GM12801 (cell line): ENCODE measurements around the gene PPCDC.

ENCODE experiments used
- TF ChIP-seq, protein P1 (sequence below): IDR thresholded peaks from one replicate; pipeline ENCODE4 v1.5.1; 2011; ENCODE audit warnings: control low read depth; ENCODE audit not compliant: insufficient read length; ENCODE audit errors: extremely low read depth

The PPCDC gene

DNA sequence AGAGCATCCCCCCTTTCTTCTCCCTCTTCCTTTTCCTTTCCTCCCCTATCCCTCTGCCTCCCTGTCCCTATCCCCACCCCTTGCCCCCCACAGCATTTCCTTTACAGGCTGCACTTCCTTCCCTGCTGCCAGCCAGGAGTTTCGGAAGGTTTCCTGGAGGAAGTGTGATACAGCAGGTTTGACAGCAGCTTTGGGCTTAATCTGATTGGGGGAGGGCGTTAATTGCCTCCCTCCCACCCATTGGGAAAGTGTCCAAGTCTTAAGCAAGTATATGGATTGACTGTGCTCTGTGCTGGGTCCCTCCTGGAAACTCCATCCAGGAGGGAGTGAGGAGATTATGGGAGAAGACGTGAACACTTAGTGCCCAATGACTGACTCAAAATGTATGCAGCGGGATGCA is 26.2 kb upstream of the PPCDC start:
- TF ChIP-seq, protein P1, sequence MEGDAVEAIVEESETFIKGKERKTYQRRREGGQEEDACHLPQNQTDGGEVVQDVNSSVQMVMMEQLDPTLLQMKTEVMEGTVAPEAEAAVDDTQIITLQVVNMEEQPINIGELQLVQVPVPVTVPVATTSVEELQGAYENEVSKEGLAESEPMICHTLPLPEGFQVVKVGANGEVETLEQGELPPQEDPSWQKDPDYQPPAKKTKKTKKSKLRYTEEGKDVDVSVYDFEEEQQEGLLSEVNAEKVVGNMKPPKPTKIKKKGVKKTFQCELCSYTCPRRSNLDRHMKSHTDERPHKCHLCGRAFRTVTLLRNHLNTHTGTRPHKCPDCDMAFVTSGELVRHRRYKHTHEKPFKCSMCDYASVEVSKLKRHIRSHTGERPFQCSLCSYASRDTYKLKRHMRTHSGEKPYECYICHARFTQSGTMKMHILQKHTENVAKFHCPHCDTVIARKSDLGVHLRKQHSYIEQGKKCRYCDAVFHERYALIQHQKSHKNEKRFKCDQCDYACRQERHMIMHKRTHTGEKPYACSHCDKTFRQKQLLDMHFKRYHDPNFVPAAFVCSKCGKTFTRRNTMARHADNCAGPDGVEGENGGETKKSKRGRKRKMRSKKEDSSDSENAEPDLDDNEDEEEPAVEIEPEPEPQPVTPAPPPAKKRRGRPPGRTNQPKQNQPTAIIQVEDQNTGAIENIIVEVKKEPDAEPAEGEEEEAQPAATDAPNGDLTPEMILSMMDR, result no peak

DNA sequence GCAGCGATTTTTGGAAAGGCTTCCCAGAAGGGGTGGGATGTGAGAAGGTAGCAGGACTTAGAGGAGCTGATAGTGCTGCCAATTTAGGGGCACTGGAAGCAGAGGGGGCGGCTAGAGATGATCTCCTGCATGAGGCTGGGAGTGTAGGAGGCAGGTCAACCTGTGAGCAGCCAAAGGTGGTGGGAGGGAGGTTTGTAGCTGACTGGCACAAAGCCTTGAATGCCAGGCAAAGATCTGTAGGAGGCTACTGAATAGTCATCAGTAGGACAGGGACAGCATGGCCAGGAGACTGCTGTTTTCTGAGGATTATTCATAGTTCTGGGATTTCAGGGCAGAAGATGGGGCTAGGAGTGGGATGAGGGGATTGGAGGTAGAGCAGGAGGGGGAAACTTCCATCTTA is 25.8 kb upstream of the PPCDC start:
- TF ChIP-seq, protein P1, result no peak

DNA sequence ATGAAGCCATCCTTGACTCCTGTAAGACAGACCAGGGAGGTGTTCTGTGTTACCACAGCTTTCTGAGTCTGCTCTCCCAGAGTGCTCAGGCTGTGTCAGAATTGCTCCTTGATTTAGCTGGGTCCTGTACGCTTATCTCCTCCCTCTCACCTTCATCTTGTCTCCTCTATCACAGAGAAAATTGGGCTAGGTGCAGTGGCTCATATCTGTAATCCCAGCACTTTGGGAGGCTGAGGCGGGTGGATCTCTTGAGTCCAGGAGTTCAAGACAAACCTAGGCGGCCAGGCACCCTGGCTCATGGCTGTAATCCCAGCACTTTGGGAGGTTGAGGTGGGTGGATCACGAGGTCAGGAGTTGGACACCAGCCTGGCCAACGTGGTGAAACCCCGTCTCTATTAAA is 22.1 kb upstream of the PPCDC start:
- TF ChIP-seq, protein P1, result no peak

DNA sequence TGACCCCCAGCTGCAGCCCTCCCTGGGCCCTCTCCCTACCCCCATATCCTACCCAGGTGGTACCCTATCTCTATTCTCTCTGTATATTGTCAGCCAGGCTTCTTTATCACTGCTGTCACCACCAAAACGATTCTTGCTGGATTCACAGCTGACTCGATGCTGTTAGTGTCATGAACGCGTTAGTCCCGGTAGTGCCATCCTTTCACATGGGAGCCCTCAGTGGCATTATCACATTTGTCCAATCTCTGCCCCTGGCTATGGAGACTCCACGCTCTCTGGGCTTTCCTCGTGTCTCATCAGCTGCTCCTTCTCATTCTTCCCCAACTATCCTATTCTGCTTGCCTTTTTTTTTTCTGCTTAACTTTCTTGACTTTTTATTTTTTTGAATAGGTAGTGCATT is 21.0 kb upstream of the PPCDC start:
- TF ChIP-seq, protein P1, result no peak

DNA sequence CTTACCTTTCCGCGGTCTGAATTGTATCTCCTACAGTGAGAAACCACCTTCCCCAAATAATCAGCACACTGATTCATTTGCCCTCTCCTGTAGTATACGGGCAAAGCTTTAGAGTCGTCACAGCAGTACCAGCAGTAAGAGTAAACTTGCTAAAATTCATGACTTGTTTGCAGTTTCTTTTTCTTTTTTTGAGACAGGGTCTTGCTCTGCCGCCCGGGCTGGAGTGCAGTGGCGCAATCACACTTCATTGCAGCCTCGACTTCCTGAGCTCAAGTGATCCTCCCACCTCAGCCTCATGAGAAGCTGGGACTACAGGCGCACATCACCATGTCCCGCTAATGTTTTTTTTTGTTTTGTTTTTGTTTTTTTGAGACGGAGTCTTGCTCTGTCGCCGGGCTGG is 16.2 kb upstream of the PPCDC start:
- TF ChIP-seq, protein P1, result no peak

DNA sequence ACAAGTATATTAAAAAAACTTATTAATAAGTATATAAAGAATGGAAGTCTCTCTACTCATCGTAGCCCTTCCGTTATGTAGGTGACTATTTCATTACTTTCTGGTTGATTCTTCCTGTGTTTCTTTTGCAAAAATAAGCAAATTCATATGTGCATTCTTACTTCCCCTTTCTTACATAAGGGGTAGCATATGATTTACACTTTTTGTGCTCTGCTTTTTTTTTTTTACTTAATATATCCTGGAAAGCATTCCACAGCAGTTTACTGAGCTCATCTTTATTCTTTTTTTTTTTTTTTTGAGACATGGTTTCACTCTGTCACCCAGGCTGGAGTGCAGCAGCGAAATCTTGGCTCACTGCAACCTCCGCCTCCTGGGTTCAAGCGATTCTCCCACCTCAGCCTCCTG is 15.2 kb upstream of the PPCDC start:
- TF ChIP-seq, protein P1, result no peak

DNA sequence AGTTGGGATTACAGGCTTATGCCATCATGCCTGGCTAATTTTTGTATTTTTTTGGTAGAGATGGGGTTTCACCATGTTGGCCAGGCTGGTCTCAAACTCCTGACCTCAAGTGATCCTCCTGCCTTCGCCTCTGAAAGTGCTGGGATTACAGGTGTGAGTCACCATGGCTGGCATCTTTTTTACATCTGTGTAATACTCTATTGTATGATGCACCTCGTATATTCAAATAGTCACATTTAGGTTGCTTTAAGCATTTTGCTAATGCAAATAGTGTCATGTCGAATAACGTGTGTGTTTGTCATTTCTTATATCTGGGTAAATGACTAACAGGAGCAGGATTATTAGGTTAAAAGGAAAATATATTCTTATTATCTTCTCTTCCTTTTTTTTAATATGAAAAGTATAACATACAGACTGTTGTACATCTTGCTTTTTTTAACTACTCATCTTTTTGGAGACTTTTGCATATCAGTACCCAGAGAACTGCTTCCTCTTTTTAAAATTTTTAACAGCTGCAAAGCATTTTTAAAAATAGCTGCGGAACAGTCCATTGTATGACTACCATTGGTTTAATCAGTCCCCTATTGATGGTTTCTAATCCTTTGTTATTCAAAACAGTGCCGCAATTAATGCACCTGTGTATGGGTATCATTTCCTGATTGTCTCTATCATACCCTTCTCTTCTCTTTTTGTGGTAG is 14.6 kb upstream of the PPCDC start:
- TF ChIP-seq, protein P1, result no peak
